ENCODE results near the gene CUX1.
A peak's percentile ranks its signal among the peaks of the same experiment; 100 is the strongest.
"Not testable (repeated sequence)": the region's sequence is repeated elsewhere in the genome, so short reads cannot be mapped to it uniquely, and the experiment has no call there.

Gene CUX1

GRCh38 chr7:102040569-102040968, 223.1 kb downstream of the CUX1 start:
- DNase-seq (ENCODE audit: low read depth, low spot score) = no peak

GRCh38 chr7:102042016-102042656, 224.7 kb downstream of the CUX1 start:
- DNase-seq (ENCODE audit: low read depth, low spot score) = no peak

GRCh38 chr7:102042796-102043195, 225.4 kb downstream of the CUX1 start:
- not testable (repeated sequence) for DNase-seq (ENCODE audit: low read depth, low spot score)

DNA sequence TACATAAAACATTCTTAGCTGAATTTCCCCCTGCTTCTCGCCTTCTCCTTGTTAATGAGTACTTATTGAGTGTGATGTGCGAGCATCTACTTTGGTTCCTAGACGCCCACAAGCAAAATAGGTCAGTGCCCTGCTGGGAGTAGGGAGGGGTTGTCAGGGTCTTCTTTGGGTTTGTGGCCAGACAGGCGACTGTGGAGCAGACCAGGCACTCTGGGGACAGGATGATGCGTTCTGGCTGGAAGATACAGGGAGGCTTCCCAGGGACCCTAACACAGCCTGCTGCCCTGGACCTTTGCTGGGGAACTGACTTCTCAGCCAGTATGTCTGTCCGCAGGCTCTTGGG, 227.2 kb downstream of the CUX1 start:
- no peak for DNase-seq (ENCODE audit: low read depth, low spot score)

DNA sequence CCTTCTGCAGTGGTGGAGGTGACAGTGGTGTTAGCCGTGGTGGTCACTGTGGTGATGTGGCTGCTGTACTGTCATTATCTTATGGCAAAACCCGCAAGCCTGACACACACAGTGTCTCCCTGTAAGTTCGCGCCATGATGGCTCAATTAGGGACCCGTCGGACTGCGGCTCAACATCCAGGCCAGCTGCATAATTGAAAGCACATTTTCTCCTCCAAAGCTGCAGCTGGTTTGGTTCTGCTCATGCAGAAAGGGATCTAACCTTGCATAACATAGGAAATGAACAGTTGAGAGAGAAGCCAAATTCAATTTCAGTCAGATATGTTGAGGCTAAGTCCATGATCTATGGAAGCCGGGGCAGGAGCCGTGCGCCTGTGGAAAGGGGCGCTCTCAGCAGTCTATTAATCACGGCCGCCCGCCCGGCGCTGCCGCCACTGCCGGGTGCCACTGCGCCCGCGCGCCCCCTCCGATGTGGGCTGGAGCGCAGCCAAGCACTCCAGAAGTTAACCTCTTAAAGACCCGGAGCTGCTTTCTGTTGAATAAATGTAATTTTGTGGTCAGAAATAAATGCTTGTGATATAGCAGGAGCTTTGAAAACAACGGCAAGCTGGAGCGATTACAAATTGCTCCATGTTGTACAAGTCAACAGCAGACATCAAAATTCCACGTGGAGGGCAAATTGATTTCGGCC, 227.7 kb downstream of the CUX1 start:
- peak; percentile 43 for DNase-seq (ENCODE audit: low read depth, low spot score)

DNA sequence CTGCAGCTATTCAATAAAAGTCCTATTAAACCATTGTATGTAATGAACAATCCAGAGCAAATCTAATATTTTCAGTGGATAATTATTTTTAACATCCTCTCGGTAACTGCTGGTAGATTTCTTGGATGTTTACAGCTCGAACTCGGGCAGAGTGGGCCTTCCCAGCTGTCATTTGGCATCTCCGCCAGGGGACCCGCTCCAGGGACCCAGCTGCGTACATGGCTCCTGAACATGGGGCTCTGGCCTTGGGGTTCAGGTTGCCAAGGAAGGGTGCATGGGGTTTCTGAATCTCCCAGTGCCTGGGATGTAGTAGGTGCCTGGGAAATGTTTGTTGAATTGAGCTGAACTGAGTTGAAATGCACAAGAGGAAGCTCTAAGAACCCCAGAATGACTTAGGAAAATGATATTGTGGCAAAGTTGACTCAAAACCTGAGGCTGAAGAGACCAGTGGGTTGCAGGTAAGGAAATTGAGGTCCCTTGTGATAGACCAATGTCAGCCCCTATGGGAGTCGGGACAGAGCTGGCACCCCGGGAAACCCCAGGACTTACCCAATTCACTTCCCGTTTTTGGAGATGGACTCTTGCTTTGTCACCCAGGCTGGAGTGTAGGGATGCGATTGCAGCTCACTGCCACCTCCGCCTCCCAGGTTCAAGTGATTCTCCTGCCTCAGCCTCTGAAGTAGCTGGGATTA, 228.4 kb downstream of the CUX1 start:
- no peak for DNase-seq (ENCODE audit: low read depth, low spot score)

DNA sequence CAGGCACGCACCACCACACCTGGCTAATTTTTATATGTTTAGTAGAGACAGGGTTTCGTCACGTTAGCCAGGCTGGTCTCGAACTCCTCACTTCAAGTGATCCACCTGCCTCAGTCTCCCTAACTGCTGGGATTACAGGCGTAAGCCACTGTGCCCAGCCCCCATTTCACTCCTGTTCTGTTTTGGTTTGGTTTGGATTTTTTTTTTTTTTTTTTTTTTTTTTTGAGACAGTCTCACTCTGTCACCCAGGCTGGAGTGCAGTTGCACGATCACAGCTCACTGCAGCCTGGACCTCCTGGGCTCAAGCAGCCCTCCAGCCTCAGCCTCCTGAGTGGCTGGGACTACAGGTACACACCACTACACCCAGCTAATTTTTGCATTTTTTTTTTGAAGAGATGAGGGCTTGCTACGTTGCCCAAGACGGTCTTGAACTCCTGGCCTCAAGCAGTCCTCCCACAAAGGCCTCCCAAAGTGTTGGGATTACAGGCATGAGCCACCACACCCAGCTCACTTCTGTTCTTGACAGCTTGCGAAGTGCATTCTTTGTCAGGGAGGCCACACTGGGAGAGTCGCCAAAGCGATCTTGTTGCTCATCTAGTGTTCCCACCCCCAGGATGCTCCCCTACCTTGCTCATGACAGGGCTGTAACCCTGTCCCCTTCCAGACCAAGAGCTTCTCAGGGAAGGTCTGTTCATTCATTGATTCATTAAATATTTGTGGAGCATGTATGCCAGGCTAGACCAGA, 229.1 kb downstream of the CUX1 start:
- no peak for DNase-seq (ENCODE audit: low read depth, low spot score)

- DNase-seq (ENCODE audit: low read depth, low spot score) = no peak
Observed at GRCh38 chr7:102047167-102047566, 229.7 kb downstream of the CUX1 start.

DNA sequence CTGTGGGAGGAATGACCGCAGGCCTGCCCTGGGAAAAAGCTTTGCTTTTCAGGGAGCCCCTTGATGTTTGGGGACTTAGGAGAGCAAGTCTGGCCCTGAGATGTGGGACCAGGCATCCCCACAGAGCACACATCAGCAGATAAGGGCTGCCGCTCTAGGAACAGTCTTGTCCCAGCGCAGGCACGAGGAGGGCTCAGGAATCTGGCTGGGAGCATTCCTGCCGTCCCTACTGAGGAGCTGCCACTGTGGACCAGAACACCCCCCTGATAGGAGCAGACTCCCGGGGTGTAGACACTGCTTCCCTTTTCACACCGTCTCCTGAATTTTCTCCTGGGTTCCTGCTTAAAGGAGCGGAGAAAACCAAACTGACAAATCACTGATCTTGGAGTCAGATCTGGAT, 232.3 kb downstream of the CUX1 start:
- no peak for DNase-seq (ENCODE audit: low read depth, low spot score)

DNA sequence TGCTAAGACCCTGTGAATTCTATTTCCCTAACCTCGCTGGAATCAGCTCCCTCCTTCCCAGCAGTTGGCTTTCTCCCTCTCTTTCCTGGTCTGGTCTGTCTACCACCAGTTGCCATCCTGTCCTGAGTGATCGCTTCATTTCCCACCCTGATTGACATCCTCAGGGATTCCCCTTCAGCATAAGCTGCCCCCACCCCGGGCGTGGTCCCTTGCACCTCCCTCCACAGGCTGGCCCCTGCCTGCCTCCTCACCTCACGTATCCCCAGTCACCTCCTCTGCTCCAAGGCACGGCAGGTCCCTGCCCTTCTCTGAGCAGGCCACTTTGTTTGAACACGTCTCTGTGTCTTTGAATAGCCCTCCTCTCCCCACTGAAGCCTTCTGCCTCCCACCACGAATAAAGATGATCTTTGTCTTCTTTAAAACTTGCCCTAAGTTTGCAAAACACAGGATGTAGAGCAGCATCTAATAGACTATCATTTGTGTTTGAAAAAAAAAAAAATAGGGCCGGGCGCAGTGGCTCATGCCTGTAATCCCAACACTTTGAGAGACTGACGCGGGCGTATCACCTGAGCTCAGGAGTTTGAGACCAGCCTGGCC, 233.5 kb downstream of the CUX1 start:
- DNase-seq (ENCODE audit: low read depth, low spot score) = no peak

GRCh38 chr7:102051736-102052135, 234.3 kb downstream of the CUX1 start:
- not testable (repeated sequence) for DNase-seq (ENCODE audit: low read depth, low spot score)

GRCh38 chr7:102054158-102054557, 236.7 kb downstream of the CUX1 start:
- no peak for DNase-seq (ENCODE audit: low read depth, low spot score)

- DNase-seq (ENCODE audit: low read depth, low spot score) = no peak
Observed at GRCh38 chr7:102055181-102055976, 238.0 kb downstream of the CUX1 start.

- no peak for DNase-seq (ENCODE audit: low read depth, low spot score)
Observed at GRCh38 chr7:102059524-102059923, 242.1 kb downstream of the CUX1 start.

DNA sequence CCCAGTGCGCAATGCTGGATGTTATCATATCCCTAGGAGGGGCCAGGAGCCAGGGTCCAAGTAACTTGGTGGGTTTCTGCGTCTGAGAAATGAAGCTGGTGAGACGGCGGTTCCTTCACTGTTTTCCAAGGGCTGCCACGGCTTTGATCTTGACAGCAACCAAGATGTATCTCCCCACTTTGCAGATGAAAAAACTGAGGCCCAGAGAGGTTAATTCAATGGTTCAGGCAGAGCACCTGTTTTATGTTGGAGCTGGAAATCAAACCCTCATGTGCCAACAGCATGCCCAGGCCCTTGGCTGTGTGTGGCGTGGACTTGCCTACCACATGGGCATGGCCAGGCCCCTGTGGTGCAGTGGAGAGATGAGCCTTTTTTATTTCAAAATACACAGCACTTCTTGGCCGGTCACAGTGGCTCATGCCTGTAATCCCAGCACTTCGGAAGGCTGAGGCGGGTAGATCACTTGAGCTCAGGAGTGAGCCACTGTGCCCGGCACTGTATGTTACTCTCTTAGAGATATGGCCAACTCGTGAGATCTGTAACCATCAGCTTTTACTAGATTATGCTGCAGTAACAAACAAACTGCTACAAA, 244.0 kb downstream of the CUX1 start:
- no peak for DNase-seq (ENCODE audit: low read depth, low spot score)

DNA sequence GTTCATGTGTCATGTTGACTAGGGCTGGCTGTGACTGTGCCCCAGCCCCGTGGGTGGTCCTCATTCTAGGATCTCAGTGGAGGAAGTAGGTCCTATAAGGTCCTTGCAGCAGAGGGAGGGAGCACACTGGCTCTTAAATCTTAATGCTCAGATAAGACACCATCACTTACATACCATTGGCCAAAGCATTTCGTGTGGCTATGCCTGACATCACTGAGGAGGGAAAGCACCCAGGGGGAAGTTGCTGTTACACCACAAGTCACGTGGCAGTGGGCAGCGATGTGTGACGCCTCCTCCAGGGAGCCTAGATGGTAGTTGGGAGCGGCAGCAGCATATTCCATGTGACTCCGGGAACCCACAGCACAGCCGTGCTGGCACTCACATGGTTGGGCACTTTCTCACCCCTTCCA, 244.6 kb downstream of the CUX1 start:
- DNase-seq (ENCODE audit: low read depth, low spot score) = no peak

DNA sequence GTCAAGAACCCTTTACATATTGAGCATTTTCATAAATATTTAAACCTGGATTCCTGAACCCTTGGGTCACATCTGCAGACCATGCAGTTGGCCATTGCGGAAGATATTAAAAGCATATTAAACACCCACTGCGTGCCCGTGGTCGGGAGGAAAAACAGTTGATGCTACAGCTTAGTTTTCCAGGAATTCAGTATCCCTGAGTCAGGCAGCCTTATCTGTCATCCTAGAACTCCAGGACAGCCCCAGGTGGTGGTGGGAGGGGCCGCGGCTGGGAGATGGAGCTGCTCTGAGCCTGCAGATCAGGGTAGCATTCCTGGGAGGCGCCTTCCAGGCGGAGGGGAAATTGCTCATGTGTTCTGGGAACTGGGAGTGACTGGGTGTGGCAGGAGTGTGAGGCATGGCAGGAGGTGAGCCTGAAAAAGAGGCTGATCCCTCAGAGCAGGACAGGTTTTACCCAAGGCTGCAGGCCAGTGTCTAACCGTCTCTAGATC, 246.3 kb downstream of the CUX1 start:
- DNase-seq (ENCODE audit: low read depth, low spot score) = no peak

DNA sequence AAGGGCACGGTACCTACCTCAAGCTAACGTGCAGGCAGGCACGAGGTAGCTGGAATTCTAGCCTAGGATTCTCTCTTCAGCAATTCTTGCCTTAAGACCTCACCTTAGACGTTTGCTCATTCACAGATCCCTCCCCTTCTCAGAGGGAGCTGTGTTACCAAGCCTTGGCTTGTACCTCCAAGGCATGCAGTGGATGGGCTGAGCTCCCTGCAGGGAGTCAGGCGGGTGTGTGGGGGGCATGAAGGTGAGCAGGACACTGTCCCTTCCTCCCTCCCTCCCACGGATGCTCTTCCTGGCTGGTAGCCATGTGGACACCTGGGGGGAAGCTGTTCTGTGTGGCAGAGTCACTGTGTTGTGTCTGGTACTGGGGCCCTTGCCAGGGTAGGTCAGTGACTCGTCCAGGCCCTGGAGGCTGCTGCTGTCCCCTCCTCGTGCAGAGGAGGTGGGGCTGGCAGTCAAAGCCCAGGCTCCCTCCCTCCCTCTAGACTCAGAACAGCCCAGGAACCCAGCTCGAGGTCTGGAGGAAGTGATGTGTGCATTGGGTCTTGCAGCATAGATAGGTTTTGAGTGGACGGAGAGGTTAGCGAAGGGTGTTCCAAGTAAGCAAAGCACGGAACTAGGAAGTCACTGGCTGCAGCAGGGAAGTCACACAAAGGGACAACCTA, 247.1 kb downstream of the CUX1 start:
- DNase-seq (ENCODE audit: low read depth, low spot score) = no peak

- no peak for DNase-seq (ENCODE audit: low read depth, low spot score)
Observed at GRCh38 chr7:102065226-102065625, 247.8 kb downstream of the CUX1 start.

GRCh38 chr7:102066476-102066875, 249.1 kb downstream of the CUX1 start:
- DNase-seq (ENCODE audit: low read depth, low spot score) = no peak

All from smooth muscle cell of the brain vasculature (primary cell).